ENCODE data around the gene MOB1A. TPM values are rescaled to one million over a fixed set of nuclear protein-coding genes. Genes with fewer than 3 reads are reported as not detected.

The MOB1A gene
- total and polyA plus RNA-seq, 2 experiments from 2014 or later, result 36.2 to 111 TPM

GRCh38 chr2:74164761-74165160 is 13.9 kb downstream of the MOB1A start:
- no peak overlapping the region for H3K4me2 ChIP-seq
- Mint-ChIP-seq H3K36me3 (ENCODE audit: low read depth) (peaks cover 73% of the 10 kb centered on the region), H3K4me1 (no peaks in the 10 kb centered on the region), H3K9me3 (no peaks in the 10 kb centered on the region), H3K27me3 (ENCODE audit: insufficient read depth, low read depth, poor library complexity) (peaks cover 2% of the 10 kb centered on the region), H3K27ac (no peak overlapping the region), H3K4me3 (no peak overlapping the region)
- DNase-seq (ENCODE audit: low spot score) (no peak), ATAC-seq (no peak)
- H3K27ac ChIP-seq (ENCODE audit: low read depth), result no peak overlapping the region
- H3K9me2 ChIP-seq (ENCODE audit: insufficient read depth), result no peaks in the 10 kb centered on the region
- no peak for TF ChIP-seq STAT1 (IDR thresholded peaks at IDR 0.05; ENCODE audit: unreplicated experiment)
- no peak for TF ChIP-seq NANOG (IDR thresholded peaks at IDR 0.05; ENCODE audit: borderline replicate concordance)
- TF ChIP-seq CREB1 (CRISPR knock-in tag; IDR thresholded peaks at IDR 0.05; ENCODE audit: low read depth), result no peak
- TF ChIP-seq POLR2AphosphoS5 (IDR thresholded peaks at IDR 0.05; ENCODE audit: low read depth), result no peak
- TF ChIP-seq REST (IDR thresholded peaks at IDR 0.05; ENCODE audit: unreplicated experiment), result no peak
- TF ChIP-seq EZH2phosphoT487 (IDR thresholded peaks at IDR 0.05; ENCODE audit: unreplicated experiment), result no peak
- no peak for TF ChIP-seq CTCF (conservative IDR thresholded peaks at IDR 0.05; ENCODE audit: low read depth in 2 of 2)
- TF ChIP-seq ETS1 (IDR thresholded peaks at IDR 0.05), result no peak
- no peak for TF ChIP-seq JUNB (IDR thresholded peaks at IDR 0.05; ENCODE audit: unreplicated experiment)
- no peak for TF ChIP-seq ZNF462 (CRISPR knock-in tag; IDR thresholded peaks at IDR 0.05)
- TF ChIP-seq ZNF331 (CRISPR knock-in tag; IDR thresholded peaks at IDR 0.05; ENCODE audit: low read depth), result no peak
- no peak for TF ChIP-seq EZH2 (IDR thresholded peaks at IDR 0.05; ENCODE audit: low read depth, unreplicated experiment)
- TF ChIP-seq ZNF114 (CRISPR knock-in tag; IDR thresholded peaks at IDR 0.05), result no peak
- peaks cover 5% of the 10 kb centered on the region; the same call in 1 of the 2 replicates for H3F3A ChIP-seq (replicated peaks; ENCODE audit: low read depth)
- H3K36me3 ChIP-seq (ENCODE audit: insufficient read depth), result peaks cover 70% of the 10 kb centered on the region
- no peaks in the 10 kb centered on the region for H3K27me3 ChIP-seq (ENCODE audit: insufficient read depth)
- H3K79me2 ChIP-seq (replicated peaks; ENCODE audit: insufficient read depth), result peaks cover 53% of the 10 kb centered on the region
- H3K4me3 ChIP-seq, result no peak overlapping the region
- peaks cover 41% of the 10 kb centered on the region for H4K20me1 ChIP-seq (replicated peaks; ENCODE audit: insufficient read depth)
- no peak overlapping the region for H2AFZ ChIP-seq
- no peaks in the 10 kb centered on the region for H3K4me1 ChIP-seq (ENCODE audit: insufficient read depth)

Measured in GM23338 (cell line).